ENCODE results near the gene AKAP5. TPM values are rescaled to one million over a fixed set of nuclear protein-coding genes. Genes with fewer than 3 reads are reported as not detected.

The AKAP5 gene
- total RNA-seq, 1 donor from 2014 or later: 0.20 TPM

- DNase-seq (ENCODE audit: low read depth in 2 of 2): no peak
Observed at GRCh38 chr14:64459405-64460136, 5.7 kb upstream of the AKAP5 start.

- no peak for DNase-seq (ENCODE audit: low read depth in 2 of 2)
Observed at GRCh38 chr14:64461221-64461620, 4.1 kb upstream of the AKAP5 start.

- no peak for DNase-seq (ENCODE audit: low read depth in 2 of 2)
Observed at GRCh38 chr14:64463195-64463594, 2.1 kb upstream of the AKAP5 start.

GRCh38 chr14:64463873-64464272 lies 1.4 kb upstream of the AKAP5 start:
- no peak for DNase-seq (ENCODE audit: low read depth in 2 of 2)

- no peak for DNase-seq (ENCODE audit: low read depth in 2 of 2)
Observed at GRCh38 chr14:64464651-64465050, 648 bp upstream of the AKAP5 start.

- DNase-seq (ENCODE audit: low read depth in 2 of 2): peak in 1 of 2 donors; percentile 27
Observed at GRCh38 chr14:64465831-64466554, 694 bp downstream of the AKAP5 start.

- no peak for DNase-seq (ENCODE audit: low read depth in 2 of 2)
Observed at GRCh38 chr14:64467101-64467500, 1.8 kb downstream of the AKAP5 start.

GRCh38 chr14:64467566-64467965 lies 2.3 kb downstream of the AKAP5 start:
- DNase-seq (ENCODE audit: low read depth in 2 of 2): no peak

- no peak for DNase-seq (ENCODE audit: low read depth in 2 of 2)
Observed at GRCh38 chr14:64468451-64468850, 3.2 kb downstream of the AKAP5 start.

- no peak for DNase-seq (ENCODE audit: low read depth in 2 of 2)
Observed at GRCh38 chr14:64474041-64474440, 8.7 kb downstream of the AKAP5 start.

GRCh38 chr14:64474698-64475097 lies 9.4 kb downstream of the AKAP5 start:
- no peak for DNase-seq (ENCODE audit: low read depth in 2 of 2)

- no peak for DNase-seq (ENCODE audit: low read depth in 2 of 2)
Observed at GRCh38 chr14:64475585-64476273, 10.4 kb downstream of the AKAP5 start.

- no peak for DNase-seq (ENCODE audit: low read depth in 2 of 2)
Observed at GRCh38 chr14:64476438-64476837, 11.1 kb downstream of the AKAP5 start.

GRCh38 chr14:64478634-64479250 lies 13.4 kb downstream of the AKAP5 start:
- peak; percentile 26 to 57 for DNase-seq (ENCODE audit: low read depth in 2 of 2)

GRCh38 chr14:64488590-64489099 lies 23.3 kb downstream of the AKAP5 start:
- no peak for DNase-seq (ENCODE audit: low read depth in 2 of 2)

GRCh38 chr14:64491637-64492036 lies 26.3 kb downstream of the AKAP5 start:
- no peak for DNase-seq (ENCODE audit: low read depth in 2 of 2)

- no peak for DNase-seq (ENCODE audit: low read depth in 2 of 2)
Observed at GRCh38 chr14:64493455-64493854, 28.2 kb downstream of the AKAP5 start.

- no peak for DNase-seq (ENCODE audit: low read depth in 2 of 2)
Observed at GRCh38 chr14:64495252-64495651, 30.0 kb downstream of the AKAP5 start.

- DNase-seq (ENCODE audit: low read depth in 2 of 2): no peak
Observed at GRCh38 chr14:64496764-64497163, 31.5 kb downstream of the AKAP5 start.

GRCh38 chr14:64500088-64500487 lies 34.8 kb downstream of the AKAP5 start:
- DNase-seq (ENCODE audit: low read depth in 2 of 2): no peak

GRCh38 chr14:64501411-64502171 lies 36.3 kb downstream of the AKAP5 start:
- peak; percentile 40 to 63 for DNase-seq (ENCODE audit: low read depth in 2 of 2)

Measured in lung microvascular endothelial cell (primary cell).